GM21737 (cell line): ENCODE results near the gene PRSS36.
A peak's percentile ranks its signal among the peaks of the same experiment; 100 is the strongest.
"Not testable (repeated sequence)": the region's sequence is repeated elsewhere in the genome, so short reads cannot be mapped to it uniquely, and the experiment has no call there.

Source experiments
- ATAC-seq: cut with Tn5 transposase; IDR thresholded peaks from one replicate; pipeline ENCODE4 v1.9.1; 2021; ENCODE audit warnings: mild to moderate bottlenecking, moderate library complexity; ENCODE audit not compliant: unreplicated experiment

Gene PRSS36

DNA sequence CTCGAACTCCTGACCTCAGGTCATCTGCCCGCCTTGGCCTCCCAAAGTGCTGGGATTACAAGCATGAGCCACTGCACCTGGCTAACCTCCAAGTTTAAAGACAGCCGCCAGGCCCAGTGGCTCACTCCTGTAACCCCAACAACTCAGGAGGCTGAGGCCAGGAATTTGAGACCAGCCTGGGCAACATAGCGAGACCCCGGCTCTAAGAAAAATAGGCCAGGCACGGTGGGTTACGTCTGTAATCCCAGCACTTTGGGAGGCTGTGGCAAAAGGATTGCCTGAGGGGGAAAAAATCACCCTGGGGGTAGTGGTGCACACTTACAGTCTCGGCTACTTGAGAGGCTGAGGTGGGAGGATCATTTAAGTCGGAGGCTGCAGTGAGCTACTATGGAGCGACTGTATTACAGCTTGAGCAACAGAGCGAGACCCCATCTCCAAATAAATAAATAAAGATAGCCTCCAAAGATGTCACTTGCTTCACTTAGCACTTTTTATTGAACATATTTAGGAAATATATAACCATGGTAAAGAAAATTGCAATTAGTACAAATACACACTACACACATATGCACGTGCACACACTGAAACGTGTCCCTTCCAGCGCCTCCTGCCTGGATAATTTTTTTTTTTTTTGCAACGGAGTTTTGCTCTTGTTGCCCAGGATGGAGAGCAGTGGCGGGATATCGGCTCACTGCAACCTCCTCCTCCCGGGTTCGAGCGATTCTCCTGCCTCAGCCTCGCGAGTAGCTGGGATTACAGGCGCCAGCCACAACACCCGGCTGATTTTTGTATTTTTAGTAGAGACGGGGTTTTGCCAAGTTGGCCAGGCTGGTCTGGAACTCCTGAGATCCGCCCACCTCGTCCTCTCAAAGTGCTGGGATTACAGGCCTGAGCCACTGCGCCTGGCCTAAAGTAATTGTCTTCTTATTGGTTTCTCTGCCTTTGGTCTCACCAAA, 43.1 kb downstream of the PRSS36 start:
- ATAC-seq = no peak

DNA sequence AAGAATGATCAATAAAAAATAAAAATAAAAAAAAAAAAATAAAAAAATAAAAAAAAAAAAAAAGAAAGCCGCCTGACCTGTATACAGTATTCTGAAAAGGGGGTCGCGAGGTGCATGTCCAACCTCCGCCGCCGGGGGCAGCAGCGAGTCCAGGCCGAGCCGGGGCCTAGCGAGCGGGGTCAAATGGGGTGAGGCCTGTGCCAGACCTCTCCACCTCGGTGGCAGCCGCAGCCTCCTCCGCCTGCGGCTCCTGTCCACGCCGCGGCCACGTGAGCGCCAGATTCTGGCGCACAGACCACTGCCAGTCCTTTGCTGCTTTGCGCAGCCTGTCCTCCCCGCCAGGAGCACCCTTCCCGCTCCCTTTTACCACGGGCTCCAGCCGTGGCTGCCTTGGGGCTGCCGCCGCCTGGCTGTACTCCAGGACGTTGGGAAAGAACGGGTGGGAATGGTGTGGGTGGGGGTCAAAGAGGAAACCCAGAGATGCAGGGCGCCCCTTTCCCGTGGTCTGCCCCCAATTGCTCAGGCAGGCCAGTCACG, 44.1 kb downstream of the PRSS36 start:
- ATAC-seq = no peak

DNA sequence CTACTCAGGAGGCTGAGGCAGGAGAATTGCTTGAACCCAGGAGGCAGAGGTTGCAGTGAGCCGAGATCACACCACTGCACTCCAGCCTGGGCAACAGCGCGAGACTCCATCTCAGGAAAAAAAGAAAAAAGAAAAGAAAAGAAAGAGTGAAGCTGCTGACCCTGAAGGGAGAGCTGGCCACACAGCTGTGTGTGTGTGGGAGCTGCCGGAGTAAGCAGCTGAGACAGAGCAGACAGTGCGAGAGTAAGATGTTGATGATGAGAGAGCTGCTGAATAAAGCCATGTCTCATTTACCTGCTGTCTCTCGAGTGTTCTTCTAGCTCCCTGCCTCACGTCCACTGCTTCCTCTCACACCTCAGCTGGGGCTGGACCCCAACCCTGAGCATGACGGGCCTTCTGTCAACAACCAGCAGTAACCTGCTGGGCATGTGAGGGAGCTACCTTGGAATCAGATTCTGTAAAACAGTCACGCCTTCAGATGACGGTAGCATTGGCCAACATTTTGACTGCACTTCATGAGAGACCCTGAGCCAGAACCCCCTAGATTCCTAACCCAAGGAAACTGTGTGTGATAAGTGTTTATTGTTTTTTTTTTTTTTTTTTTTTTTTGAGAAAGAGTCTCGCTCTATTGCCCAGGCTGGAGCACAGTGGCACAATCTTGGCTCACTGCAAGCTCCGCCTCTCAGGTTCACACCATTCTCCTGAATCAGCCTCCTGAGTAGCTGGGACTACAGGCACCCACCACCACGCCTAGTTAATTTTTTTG, 48.8 kb downstream of the PRSS36 start:
- not testable (repeated sequence) for ATAC-seq

DNA sequence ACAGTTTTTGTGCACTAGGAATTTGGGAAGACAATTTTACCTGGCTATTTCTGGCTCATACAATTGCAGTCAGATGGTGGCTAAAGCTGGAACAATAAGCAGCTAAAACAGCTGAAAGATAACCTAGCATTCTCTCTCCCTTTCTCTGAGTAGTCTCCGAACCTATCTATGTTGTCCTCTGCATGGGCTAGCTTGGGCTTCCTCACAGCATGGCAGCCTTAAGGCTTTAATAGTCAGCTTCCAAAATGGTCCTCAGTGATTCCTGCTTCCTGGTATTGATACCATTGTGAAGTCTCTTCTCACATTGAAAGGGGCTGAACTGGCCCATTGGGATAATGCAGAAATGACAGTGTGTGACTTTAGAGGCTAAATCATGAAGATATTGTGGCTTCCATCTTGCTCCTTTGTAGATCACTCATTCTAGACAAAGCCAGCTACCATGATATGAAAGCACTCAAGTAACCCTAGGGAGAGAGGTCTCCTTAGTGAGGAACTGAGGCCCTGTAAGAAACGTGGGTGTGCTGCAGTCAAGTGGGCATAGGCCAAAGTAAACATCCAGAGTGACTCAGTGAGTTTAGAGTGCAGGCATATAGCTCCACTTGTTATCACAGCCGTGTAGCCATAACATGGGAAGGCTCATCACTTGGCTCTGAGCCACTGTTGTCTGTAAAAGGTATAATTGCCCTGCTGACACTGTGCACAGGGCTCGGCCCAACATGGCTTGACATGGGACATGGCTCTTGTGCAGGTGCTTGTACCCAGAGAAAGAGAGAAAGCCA, 49.8 kb downstream of the PRSS36 start:
- no peak for ATAC-seq

DNA sequence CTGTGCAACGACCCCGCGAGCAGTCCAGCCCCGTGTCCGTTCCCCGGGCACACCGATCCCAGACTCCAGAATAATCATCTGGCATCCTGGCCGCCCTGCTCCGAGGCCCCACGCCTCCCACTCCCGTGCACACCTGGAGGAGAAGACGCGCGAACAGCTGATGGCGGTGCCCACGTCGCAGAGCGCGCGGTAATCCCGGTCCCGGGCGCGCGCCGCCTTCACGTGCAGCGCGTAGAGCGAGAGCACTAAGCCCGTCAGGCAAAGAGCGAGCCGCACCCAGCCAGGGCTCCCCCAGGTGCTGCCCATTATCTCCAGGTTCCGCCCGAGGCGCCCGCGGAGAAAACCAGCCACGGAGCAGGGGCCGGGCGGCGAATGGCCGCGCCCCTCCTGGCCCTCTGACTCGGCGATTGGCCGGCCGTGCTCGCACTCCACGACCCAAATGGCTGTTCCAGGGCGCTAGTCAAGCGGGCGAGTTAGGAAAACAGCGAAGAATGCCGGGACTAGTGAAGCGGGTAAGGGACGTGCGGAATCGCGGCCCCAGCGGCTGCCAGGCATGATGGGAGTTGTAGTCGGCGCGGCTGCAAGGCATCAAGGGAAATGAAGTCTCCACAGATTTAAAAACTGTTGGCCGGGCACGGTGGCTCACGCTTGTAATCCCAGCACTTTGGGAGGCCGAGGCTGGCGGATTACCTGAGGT, 55.3 kb downstream of the PRSS36 start, which contains the start of gene VKORC1:
Gene VKORC1, minus strand, starts transcription at position 374 of the 697 bp plus-strand sequence. Its CDS starts 68 bp downstream, at position 306.
- peak; percentile 84 for ATAC-seq

DNA sequence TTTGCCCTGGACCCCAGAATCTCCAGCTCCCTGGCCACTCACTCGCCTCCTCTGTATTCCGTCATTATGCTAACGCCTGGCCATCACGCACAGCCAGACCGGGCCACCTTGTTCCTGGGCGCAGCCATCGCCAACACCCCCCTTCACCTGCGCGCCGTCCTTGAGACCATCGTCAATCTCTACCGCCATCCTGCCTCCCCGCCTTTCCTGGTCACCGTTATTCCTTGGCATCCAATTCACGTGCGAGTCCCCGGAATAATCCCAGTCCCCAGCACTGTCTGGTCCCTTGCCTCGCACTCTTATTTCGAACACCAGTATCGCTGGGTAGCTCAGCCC, 55.8 kb downstream of the PRSS36 start:
- ATAC-seq = no peak

DNA sequence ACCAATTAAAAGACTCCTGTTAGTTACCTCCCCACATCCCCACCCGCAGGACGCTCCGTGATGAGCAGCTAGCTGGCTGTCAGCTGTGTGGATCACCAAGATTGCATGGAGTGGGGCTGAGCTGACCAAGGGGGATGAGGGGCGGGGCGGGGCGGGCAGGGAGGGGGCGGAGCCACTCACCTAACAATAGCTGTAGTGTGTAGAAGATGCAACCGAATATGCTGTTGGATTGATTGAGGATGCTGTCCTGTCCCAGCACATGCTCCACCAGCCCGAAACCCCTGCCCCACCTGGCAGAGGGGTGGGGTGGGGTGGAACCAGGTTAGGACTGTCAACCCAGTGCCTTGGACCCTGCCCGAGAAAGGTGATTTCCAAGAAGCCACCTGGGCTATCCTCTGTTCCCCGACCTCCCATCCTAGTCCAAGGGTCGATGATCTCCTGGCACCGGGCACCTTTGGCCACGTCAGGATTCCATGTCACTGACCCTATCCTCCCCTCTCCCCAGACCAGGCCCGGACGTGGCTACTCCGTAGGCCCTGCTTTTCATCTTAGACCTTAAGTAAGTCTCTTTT, 56.6 kb downstream of the PRSS36 start:
- ATAC-seq = no peak

DNA sequence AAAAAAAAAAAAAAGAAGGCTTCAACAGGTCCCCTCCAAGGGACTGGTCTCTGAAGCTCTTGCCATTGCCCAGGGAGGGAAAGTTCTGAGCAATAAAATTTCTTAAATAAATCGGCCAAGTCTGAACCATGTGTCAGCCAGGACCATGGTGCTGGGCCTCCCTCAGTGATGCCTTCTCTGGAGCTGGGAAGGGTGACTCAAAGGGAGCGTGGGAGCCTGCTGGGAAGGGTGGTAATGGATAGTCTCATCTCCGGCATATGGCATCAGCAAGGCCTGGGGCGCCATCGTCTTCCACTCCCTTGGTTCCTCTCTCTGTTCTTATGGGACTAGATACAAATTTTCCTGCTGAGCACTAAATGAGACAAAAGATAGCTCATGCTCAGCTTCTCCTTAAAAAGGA, 57.5 kb downstream of the PRSS36 start:
- ATAC-seq = no peak

DNA sequence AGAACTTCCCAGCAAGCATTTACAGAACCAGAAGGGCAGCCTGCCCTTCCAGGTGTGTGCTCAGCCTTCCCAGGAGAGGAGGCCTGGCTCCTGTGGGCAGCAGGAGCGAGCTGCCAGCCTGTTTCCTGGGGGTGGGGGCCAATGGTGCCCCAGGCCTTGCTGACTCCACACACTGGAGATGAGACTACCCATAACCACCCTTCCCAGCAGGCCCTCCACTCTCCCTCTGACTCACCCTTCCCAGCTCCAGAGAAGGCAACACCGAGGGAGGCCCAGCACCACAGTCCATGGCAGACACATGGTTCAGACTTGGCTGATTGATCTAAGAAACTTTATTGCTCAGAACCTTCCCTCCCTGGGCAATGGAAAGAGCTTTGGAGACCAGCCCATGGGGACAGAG, 59.3 kb downstream of the PRSS36 start:
- ATAC-seq = no peak

DNA sequence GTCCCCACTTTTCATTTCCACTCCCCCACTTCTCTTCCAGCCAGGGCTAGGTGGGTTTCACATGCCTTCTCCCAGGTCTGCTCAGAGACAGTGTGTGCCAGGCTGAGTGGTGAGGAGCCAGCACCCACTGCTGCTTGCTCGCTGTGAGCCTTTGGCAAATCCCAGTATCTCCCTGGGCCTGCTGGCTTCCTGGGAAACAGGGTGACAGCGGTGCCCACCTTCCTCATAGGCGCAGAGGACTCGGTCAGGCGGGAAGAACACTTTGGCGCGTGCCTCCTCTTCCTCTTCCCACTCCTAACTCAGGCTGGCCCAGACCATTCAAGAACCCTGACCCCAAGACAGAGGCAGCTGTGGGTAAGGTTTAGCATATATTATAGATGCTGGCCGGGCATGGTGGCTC, 60.7 kb downstream of the PRSS36 start:
- no peak for ATAC-seq
